ENCODE data around the gene HOXA5. TPM values are rescaled to one million over a fixed set of nuclear protein-coding genes. Genes with fewer than 3 reads are reported as not detected.

Gene HOXA5
- total RNA-seq, 1 donor from 2014 or later = not detected

DNA sequence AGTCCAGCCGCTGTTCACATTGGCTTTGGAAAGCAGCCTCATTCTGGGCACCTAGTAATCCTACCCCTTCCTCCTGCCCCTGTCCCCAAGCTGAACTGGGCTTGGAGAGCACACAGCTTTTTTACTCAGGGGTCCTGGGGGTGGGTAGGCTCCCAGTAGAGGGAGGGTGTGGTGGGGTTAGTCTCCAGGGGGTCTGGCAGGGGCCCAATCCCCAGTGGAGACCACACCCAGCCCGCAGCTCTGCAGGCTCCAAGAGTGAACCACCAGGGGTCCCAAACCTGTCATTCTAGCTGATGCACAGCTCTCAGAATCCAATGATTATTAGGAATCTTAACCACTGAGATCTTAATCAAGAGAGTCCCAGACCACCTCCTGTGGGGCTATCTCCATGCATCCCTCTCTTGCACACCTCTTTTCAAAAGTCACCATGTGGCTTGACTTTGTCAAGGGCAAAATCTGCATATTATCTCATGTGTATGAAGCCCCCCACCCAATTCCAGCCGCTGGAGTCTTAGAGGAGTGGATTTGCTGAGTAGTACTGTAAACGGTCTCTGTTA lies 38.9 kb upstream of the HOXA5 start:
- DNase-seq = no peak

DNA sequence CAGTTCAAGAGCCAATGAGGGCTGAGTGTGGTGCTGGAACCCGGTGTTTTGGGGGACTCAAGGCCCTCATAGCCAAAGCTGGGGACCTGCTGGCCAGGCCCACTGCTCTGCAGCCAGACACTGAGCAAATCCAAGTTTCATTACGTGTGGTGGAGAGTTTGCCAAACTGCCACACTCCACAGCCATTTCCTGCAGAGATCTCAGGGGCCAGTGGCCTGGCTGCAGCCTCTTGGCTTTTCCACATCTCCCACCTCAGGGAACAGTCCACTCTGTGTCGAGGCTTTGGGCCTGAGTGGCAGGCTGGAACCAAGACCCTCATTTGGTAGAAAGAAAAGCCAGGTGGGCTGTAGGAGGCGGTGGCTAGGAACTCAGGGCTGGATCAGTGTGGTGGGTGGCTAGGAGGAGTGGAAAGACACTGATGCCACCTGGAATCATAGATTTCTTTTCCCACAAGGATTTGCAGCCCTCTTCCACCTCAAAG lies 38.4 kb upstream of the HOXA5 start:
- no peak for DNase-seq

DNA sequence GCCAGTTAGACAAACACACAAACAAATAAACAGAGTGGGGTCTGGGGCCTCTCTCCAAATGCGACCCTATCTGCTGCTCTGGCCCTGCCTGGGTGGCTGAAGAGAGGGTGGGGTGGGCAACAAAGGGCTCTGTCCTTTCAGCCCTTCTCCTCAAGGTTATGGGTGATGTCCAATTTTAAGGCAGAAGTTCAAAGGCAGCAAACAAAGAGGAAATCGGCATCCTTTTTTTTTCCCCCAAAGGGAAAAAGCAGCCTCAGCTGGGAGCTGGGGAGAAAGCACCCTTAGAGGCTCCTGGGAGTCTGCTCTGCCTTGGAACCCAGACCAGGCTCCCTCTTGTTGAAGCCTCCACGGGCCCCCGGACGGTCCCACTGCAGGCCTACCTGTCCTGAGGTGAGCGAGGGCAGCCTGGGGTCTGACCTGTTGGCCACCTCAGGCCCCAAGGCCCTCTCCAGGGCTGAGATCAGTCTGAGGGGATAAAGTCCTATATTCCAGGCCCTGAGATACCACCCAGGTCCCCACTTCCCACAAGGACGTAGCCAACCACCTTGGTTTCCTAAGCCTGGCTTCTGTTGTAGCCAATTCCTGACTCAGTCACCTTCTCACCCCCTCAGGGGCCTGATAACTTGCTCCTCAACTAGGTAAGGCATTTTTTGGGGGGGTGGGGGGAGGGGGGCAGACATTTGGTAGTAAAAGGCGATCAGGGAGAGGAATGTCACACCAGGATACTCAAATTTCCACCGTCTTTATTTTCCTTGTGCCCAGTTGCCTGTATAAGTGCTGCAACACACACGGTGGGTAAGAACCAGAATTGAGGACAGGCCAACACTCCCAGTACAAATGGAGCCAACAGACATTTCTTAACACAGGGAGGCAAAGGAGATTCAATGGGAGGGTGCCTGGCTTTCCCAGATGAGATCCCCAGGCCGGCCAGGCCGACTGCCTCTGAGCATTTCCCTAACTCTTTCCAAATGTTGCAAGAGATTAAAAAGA lies 37.2 kb upstream of the HOXA5 start:
- DNase-seq = no peak

- no peak for DNase-seq
Measured at GRCh38 chr7:27179503-27180430, 36.3 kb upstream of the HOXA5 start.

- DNase-seq = no peak
Measured at GRCh38 chr7:27179030-27179429, 35.5 kb upstream of the HOXA5 start.

DNA sequence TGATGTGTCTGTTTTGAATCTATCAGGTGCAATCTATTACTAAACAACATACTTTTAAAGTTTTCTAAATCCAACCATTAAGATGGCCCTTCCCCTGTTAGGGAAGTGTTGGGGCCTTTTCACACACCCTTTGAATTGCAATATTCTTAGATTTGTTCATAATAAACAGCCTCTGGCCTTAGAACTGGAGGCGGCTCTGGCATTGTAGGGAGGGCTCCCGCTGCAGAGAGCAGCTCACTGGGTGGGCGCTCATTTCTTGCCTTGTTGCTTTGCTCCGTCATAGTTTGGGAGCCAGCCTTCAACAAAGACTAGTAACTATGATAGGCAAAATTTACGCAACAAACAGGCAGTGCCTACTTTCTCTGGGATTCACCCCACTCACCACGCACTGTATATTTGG lies 34.9 kb upstream of the HOXA5 start:
- DNase-seq = no peak

GRCh38 chr7:27177795-27178320 lies 34.4 kb upstream of the HOXA5 start:
- DNase-seq = no peak

DNA sequence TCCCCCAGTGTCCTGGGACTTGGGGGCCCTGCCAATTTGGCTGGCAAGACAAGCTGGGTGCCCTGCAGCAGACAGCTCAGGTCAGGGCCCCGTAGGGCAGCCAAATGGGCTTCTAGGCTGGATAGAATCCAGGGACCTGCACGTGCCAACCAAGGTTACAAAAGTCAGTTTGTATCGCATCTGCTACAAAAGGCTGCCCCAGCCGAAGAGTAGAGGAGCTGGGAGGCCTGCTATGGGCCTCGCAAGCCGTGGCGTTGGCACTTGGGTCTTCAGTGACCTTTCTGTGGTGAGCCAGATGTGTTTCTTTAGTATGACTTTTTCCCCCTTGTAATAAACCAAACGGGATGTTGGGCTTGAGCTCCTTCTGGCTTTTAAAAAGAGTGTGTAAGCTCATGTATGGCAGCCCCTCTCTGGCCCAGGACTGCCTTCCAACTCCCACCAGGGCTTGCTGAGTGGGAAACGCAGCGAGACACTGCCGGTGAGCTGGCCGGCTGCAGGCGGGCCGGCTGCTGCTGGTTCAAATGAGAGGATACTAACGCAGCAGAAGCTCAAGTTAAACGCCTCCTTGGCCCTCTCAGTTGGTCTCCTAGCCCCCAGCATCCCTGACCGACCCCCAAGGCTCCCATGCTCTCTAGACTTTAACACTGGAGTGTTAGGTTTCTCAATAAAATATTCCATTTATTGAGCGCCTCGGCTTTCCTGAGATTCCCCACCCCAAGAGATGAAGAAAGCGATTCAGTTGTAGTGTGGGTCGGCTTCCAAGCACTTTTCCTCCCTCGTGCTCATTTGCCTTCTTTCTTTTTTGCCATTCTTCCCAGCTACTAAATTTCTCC lies 33.7 kb upstream of the HOXA5 start:
- DNase-seq = no peak

DNA sequence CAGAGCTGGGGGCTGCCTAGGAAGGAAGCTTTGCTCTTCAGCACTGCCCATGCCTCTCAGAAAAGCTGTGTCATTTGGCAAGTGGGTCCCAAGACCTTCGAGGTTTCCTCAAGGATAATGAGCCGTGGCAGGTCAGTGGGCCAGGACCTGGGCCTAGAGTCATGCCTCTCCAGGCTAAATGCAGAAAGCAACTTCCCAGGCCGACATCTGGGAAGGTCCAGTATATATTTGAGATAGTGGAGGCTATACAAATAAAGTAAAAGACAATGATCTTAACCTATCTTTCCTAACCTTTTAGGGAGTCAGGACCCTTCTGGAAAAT lies 33.0 kb upstream of the HOXA5 start:
- DNase-seq = no peak

- DNase-seq = no peak
Measured at GRCh38 chr7:27175626-27176523, 32.4 kb upstream of the HOXA5 start.

DNA sequence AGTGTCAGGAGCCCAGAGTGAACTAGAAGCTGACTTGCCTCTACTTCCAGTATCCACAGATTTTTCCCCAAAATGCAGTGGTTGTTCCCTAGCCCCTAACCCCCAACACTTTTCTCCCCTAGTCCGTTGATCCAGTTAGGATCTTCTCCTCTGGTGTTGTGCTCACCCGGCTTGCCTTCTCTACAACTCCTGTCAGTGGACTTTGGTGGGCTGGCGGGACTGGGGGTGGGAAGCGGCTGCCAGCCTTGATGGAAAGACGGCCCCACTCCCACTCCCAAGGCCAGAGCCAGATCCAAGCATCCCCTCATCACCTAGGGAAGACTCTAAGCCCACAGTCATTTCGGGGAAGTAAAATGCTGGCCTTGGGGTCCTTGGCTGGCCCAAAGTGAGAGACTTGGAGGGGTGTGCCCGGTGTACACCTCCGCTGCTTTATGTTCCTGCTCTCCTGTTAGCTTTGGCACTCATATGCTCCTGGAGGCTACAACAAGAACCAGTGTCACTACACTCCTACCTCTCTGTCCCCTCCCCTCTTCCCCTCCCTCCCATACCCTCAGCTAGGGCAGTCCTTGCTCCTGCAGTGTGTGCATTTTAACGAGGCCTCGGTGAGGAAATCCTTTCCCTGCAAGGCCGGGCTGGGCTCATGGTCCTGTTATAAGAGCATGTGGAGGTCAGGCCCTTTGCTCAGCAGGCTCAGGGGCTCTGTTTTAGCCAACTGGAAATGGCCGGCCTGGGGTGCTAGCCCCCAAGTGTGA lies 31.6 kb upstream of the HOXA5 start:
- no peak for DNase-seq

DNA sequence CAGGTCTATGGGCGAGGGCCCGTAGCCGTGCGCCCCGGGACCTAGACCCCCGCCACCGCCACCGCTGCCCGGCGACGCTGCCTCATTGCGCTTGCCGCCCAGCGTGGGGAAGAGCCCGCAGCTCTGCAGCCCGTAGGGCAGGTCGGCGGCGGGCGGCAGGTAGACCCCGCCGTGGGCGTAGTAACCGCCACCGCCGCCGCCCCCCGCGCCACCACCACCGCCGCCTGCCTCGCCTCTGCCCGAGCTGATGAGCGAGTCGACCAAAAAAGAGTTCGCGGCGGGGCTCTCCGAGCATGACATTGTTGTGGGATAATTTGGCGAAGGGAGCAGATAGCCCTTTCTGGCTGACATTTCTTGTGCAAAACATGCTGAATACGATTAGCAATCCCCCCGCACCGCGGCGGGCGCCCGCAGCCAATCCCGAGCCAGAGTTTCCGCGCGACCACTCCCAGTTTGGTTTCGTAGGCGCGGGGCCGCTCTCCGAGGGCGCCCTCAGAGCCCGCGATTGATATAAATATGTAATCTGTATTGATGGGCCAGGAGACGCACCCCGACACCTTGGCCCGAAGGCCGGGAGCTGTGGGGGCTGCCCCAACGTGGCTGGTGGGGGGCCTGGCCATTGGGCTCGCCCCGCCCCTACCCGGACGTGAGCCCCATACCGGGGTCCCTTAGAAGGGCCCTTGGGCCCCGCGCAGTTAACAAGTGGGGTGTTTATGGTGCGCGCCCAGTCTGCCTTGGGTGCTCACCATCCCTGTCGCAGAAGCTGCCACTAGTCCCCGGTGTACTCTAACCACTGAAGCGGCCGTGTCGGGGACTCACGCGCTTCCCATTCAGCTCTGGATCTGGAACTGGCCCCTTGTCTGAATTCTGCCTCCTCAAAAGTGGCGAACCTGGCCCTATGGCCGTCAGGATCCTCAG lies 30.7 kb upstream of the HOXA5 start, which contains the start of gene HOXA10:
Gene HOXA10, minus strand, starts transcription at position 365 of the 918 bp plus-strand sequence. Its CDS starts 14 bp downstream, at position 351.
- DNase-seq = no peak

DNA sequence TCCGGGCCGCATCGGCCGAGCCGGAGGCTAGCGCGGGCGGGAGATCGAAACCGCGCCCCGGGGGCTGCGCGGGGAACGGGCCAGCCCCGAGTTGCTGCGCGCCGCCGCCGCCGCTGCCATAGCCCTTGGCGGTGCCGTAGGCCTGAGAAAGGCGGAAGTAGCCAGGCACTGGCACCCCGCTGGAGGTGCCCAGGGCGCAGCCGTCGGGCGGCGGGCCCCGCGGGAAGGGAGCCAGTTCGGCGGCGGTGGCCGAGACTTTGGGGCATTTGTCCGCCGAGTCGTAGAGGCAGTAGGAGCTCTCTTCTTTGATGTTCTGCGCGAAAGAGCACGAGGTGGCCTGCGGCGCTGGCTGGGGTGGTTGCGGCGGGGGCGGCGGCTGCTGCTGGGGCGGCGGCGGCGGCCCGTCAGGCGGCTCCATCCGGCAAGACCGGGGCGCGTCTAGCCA lies 30.1 kb upstream of the HOXA5 start:
- no peak for DNase-seq

- no peak for DNase-seq
Measured at GRCh38 chr7:27172823-27173510, 29.5 kb upstream of the HOXA5 start.

GRCh38 chr7:27172315-27172774 lies 28.9 kb upstream of the HOXA5 start:
- DNase-seq = no peak

DNA sequence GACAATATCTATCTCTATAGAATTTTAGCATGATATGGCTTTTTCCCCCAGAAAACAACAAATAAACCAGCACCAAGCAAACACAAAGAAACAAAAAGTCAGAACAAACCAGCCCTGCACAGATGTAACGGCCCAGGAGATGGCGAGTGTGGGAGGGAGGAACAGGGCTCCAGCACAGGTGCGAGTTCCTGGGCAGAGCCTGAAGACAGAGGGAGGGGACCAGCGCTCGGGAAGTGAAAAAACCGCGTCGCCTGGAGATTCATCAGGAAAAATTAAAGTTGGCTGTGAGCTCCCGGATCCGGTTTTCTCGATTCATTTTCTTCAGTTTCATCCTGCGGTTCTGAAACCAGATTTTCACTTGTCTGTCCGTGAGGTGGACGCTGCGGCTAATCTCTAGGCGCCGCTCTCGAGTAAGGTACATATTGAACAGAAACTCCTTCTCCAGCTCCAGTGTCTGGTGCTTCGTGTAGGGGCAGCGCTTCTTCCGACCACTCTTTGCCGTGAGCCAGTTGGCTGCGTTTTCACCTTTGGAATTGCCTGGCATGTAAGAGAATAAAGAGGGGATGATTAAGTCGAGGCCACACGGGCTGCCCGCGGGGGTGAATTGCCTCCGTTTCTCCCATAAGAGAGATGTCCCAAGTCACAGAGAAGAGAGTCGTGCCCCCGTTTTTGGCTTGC lies 28.3 kb upstream of the HOXA5 start:
- DNase-seq = no peak

- DNase-seq = no peak
Measured at GRCh38 chr7:27171325-27171636, 27.8 kb upstream of the HOXA5 start.

All from occipital lobe (tissue), 2 donors.